HG03108 (cell line): ENCODE results near the gene DNAJC25.
"Not testable (repeated sequence)": the region's sequence is repeated elsewhere in the genome, so short reads cannot be mapped to it uniquely, and the experiment has no call there.

ENCODE experiments used
- ATAC-seq: cut with Tn5 transposase; IDR thresholded peaks from one replicate; pipeline ENCODE4 v1.9.1; 2021; ENCODE audit warnings: moderate library complexity; ENCODE audit not compliant: unreplicated experiment

DNAJC25 gene

GRCh38 chr9:111663301-111663823 lies 32.2 kb downstream of the DNAJC25 start:
- ATAC-seq: no peak

GRCh38 chr9:111668026-111668573 lies 37.0 kb downstream of the DNAJC25 start:
- ATAC-seq: no peak

GRCh38 chr9:111668601-111669000 lies 37.5 kb downstream of the DNAJC25 start:
- not testable (repeated sequence) for ATAC-seq

- ATAC-seq: no peak
Measured at GRCh38 chr9:111674319-111674718, 43.2 kb downstream of the DNAJC25 start.

- ATAC-seq: no peak
Measured at GRCh38 chr9:111676116-111676515, 45.0 kb downstream of the DNAJC25 start.

GRCh38 chr9:111678293-111678692 lies 47.2 kb downstream of the DNAJC25 start:
- no peak for ATAC-seq

GRCh38 chr9:111679199-111679598 lies 48.1 kb downstream of the DNAJC25 start:
- no peak for ATAC-seq

GRCh38 chr9:111683392-111683791 lies 52.3 kb downstream of the DNAJC25 start:
- no peak for ATAC-seq

GRCh38 chr9:111691672-111692329 lies 60.7 kb downstream of the DNAJC25 start:
- no peak for ATAC-seq

GRCh38 chr9:111696796-111697195 lies 65.7 kb downstream of the DNAJC25 start:
- no peak for ATAC-seq

GRCh38 chr9:111700776-111701175 lies 69.6 kb downstream of the DNAJC25 start:
- no peak for ATAC-seq
